ENCODE measurements around the gene COX19. TPM values are rescaled to one million over a fixed set of nuclear protein-coding genes. Genes with fewer than 3 reads are reported as not detected.

Gene COX19
- total and polyA plus RNA-seq, 2 of the 13 experiments (the other 11 are each of a cell fraction or from before 2014, with no cell fraction given), result 11.5 to 21.7 TPM

- TF ChIP-seq ZBTB40 (IDR thresholded peaks at IDR 0.05) (no peak), ZBTB40 (CRISPR knock-in tag; IDR thresholded peaks at IDR 0.05) (no peak), HES4 (CRISPR knock-in tag; IDR thresholded peaks at IDR 0.05; ENCODE audit: borderline replicate concordance) (no peak), NFYB (CRISPR knock-in tag; IDR thresholded peaks at IDR 0.05) (peak; percentile 46; the same call in 1 of the 2 replicates), SMC3 (IDR thresholded peaks at IDR 0.05; ENCODE audit: low read length) (no peak), ZNF180 (CRISPR knock-in tag; IDR thresholded peaks at IDR 0.05; ENCODE audit: borderline replicate concordance, low read depth) (no peak), REPIN1 (CRISPR knock-in tag; IDR thresholded peaks at IDR 0.05; ENCODE audit: borderline replicate concordance, low read depth) (no peak), ZNF510 (CRISPR knock-in tag; IDR thresholded peaks at IDR 0.05; ENCODE audit: low read depth) (no peak), ZMYM2 (CRISPR knock-in tag; IDR thresholded peaks at IDR 0.05) (no peak), MXI1 (IDR thresholded peaks at IDR 0.05; ENCODE audit: borderline replicate concordance, low read depth, low read length) (peak; percentile 16; the same call in 1 of the 3 replicates), GZF1 (CRISPR knock-in tag; IDR thresholded peaks at IDR 0.05) (no peak), ZNF878 (CRISPR knock-in tag; IDR thresholded peaks at IDR 0.05) (no peak), NRL (CRISPR knock-in tag; IDR thresholded peaks at IDR 0.05; ENCODE audit: borderline replicate concordance) (peak; percentile 18; the same call in 1 of the 2 replicates), ZNF343 (CRISPR knock-in tag; IDR thresholded peaks at IDR 0.05) (no peak), NCOA1 (CRISPR knock-in tag; IDR thresholded peaks at IDR 0.05) (no peak), PHF5A (CRISPR knock-in tag; IDR thresholded peaks at IDR 0.05; ENCODE audit: low read depth, unreplicated experiment) (no peak)
- TF ChIP-seq, protein P1, sequence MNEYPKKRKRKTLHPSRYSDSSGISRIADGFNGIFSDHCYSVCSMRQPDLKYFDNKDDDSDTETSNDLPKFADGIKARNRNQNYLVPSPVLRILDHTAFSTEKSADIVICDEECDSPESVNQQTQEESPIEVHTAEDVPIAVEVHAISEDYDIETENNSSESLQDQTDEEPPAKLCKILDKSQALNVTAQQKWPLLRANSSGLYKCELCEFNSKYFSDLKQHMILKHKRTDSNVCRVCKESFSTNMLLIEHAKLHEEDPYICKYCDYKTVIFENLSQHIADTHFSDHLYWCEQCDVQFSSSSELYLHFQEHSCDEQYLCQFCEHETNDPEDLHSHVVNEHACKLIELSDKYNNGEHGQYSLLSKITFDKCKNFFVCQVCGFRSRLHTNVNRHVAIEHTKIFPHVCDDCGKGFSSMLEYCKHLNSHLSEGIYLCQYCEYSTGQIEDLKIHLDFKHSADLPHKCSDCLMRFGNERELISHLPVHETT (CRISPR knock-in tag; conservative IDR thresholded peaks at IDR 0.05), result no peak
- TF ChIP-seq, protein P2, sequence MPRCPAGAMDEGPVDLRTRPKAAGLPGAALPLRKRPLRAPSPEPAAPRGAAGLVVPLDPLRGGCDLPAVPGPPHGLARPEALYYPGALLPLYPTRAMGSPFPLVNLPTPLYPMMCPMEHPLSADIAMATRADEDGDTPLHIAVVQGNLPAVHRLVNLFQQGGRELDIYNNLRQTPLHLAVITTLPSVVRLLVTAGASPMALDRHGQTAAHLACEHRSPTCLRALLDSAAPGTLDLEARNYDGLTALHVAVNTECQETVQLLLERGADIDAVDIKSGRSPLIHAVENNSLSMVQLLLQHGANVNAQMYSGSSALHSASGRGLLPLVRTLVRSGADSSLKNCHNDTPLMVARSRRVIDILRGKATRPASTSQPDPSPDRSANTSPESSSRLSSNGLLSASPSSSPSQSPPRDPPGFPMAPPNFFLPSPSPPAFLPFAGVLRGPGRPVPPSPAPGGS (CRISPR knock-in tag; IDR thresholded peaks at IDR 0.05), result peak; percentile 48; the same call in 1 of the 2 replicates
These were observed 21.6 kb downstream of the COX19 start (continued) for GRCh38 chr7:953547-954327.
